ENCODE data around the gene LEFTY2. TPM values are rescaled to one million over a fixed set of nuclear protein-coding genes. Genes with fewer than 3 reads are reported as not detected.
"Not testable (repeated sequence)": the region's sequence is repeated elsewhere in the genome, so short reads cannot be mapped to it uniquely, and the experiment has no call there.

Gene LEFTY2
- total and polyA plus RNA-seq, 2 donors (not counting 1 experiment from before 2014, with no cell fraction given), result 0.21 TPM; not detected in 1

- H3K4me1 ChIP-seq (ENCODE audit: control insufficient read depth in 2 of 2, insufficient read depth in 2 of 2, low read length in 2 of 2), result no peaks in the 10 kb centered on the region
- no peak for ATAC-seq (ENCODE audit: low read depth)
- intact Hi-C loops (cut with micrococcal nuclease), result no loop called here
- Mint-ChIP-seq H3K9me3 (ENCODE audit: insufficient read depth) (no peaks in the 10 kb centered on the region), H3K27ac (no peak overlapping the region), H3K4me3 (no peak overlapping the region), H3K4me1 (peaks cover 2% of the 10 kb centered on the region), H3K27me3 (peaks cover 2% of the 10 kb centered on the region)
- H3K27me3 ChIP-seq (replicated peaks in 1 of 4; ENCODE audit: control extremely low read depth in 1 of 4, control insufficient read depth in 3 of 4, insufficient read depth in 4 of 4, low read length in 3 of 4), result no peaks in the 10 kb centered on the region
- no peaks in the 10 kb centered on the region for H3K79me2 ChIP-seq (ENCODE audit: control insufficient read depth, insufficient read depth, low read length)
- DNase-seq, result no peak
- ChIA-PET POLR2A (interaction anchor here (0.7 kb wide), 1 partner anchor 56 kb away, joined by 3 read pairs; no protein-coding TSS in a partner anchor), CTCF (no interaction called here)
- H3K27ac ChIP-seq (ENCODE audit: low read length in 2 of 2), result no peak overlapping the region
- H3K4me2 ChIP-seq (replicated peaks; ENCODE audit: low read depth, low read length, poor library complexity, severe bottlenecking), result no peak overlapping the region
- no peak for TF ChIP-seq CTCF (IDR thresholded peaks at IDR 0.05)
- TF ChIP-seq EZH2 (IDR thresholded peaks at IDR 0.05; ENCODE audit: borderline replicate concordance, insufficient read depth, low read depth, low read length, poor library complexity, severe bottlenecking), result no peak
- H3K36me3 ChIP-seq (replicated peaks in 1 of 2; ENCODE audit: control extremely low read depth in 1 of 2, control insufficient read depth in 1 of 2, extremely low read depth in 1 of 2, insufficient read depth in 2 of 2, low read length in 1 of 2), result no peaks in the 10 kb centered on the region
- no peaks in the 10 kb centered on the region for H3K9me3 ChIP-seq (ENCODE audit: control extremely low read depth in 1 of 3, control insufficient read depth in 2 of 3, insufficient read depth in 1 of 3, low read length in 2 of 3)
- no peaks in the 10 kb centered on the region for H4K20me1 ChIP-seq (ENCODE audit: control insufficient read depth, insufficient read depth, low read length, poor library complexity, severe bottlenecking)
- H3K4me3 ChIP-seq (ENCODE audit: control extremely low read depth in 1 of 5, extremely low read depth in 1 of 5, insufficient read depth in 1 of 5, low read depth in 2 of 5, low read length in 4 of 5), result no peak overlapping the region
- WGBS (ENCODE audit: insufficient coverage), result 97% methylated on average over 20 of the region's 21 CpGs
- no peak overlapping the region for H3K9ac ChIP-seq (ENCODE audit: low read length)
- no peak overlapping the region for H2AFZ ChIP-seq (ENCODE audit: insufficient read depth, low read depth, low read length, poor library complexity, severe bottlenecking)
These were observed 3.7 kb downstream of the LEFTY2 start for GRCh38 chr1:225937048-225937968.

- Histone ChIP-seq H3K4me3 (ENCODE audit: control extremely low read depth in 1 of 5, extremely low read depth in 1 of 5, insufficient read depth in 1 of 5, low read depth in 2 of 5, low read length in 4 of 5) (no peak overlapping the region), H3K27me3 (replicated peaks in 1 of 4; ENCODE audit: control extremely low read depth in 1 of 4, control insufficient read depth in 3 of 4, insufficient read depth in 4 of 4, low read length in 3 of 4) (no peaks in the 10 kb centered on the region), H4K20me1 (ENCODE audit: control insufficient read depth, insufficient read depth, low read length, poor library complexity, severe bottlenecking) (no peaks in the 10 kb centered on the region), H3K9ac (ENCODE audit: low read length) (no peak overlapping the region), H3K4me1 (ENCODE audit: control insufficient read depth in 2 of 2, insufficient read depth in 2 of 2, low read length in 2 of 2) (no peaks in the 10 kb centered on the region), H2AFZ (ENCODE audit: insufficient read depth, low read depth, low read length, poor library complexity, severe bottlenecking) (no peak overlapping the region), H3K79me2 (ENCODE audit: control insufficient read depth, insufficient read depth, low read length) (no peaks in the 10 kb centered on the region), H3K4me2 (replicated peaks; ENCODE audit: low read depth, low read length, poor library complexity, severe bottlenecking) (no peak overlapping the region), H3K9me3 (ENCODE audit: control extremely low read depth in 1 of 3, control insufficient read depth in 2 of 3, insufficient read depth in 1 of 3, low read length in 2 of 3) (no peaks in the 10 kb centered on the region), H3K27ac (ENCODE audit: low read length in 2 of 2) (no peak overlapping the region), H3K36me3 (replicated peaks in 1 of 2; ENCODE audit: control extremely low read depth in 1 of 2, control insufficient read depth in 1 of 2, extremely low read depth in 1 of 2, insufficient read depth in 2 of 2, low read length in 1 of 2) (no peaks in the 10 kb centered on the region)
- no peak for DNase-seq
- Mint-ChIP-seq H3K27me3 (peaks cover 2% of the 10 kb centered on the region), H3K9me3 (ENCODE audit: insufficient read depth) (no peaks in the 10 kb centered on the region), H3K4me1 (no peaks in the 10 kb centered on the region), H3K4me3 (no peak overlapping the region), H3K27ac (no peak overlapping the region)
- intact Hi-C loops (cut with micrococcal nuclease), result no loop called here
- ChIA-PET CTCF (interaction anchor here (0.7 kb wide), 1 partner anchor 262 kb away, joined by 3 read pairs; no protein-coding TSS in a partner anchor), POLR2A (interaction anchor here (0.6 to 0.7 kb wide), 2 partner anchors 57 to 187 kb away, joined by 3 to 9 read pairs; no protein-coding TSS in a partner anchor)
- WGBS (ENCODE audit: insufficient coverage), result 48% methylated on average over 3 of the region's 3 CpGs
- no peak for TF ChIP-seq EZH2 (IDR thresholded peaks at IDR 0.05; ENCODE audit: borderline replicate concordance, insufficient read depth, low read depth, low read length, poor library complexity, severe bottlenecking)
- no peak for TF ChIP-seq CTCF (IDR thresholded peaks at IDR 0.05)
- ATAC-seq (ENCODE audit: low read depth), result no peak
These were observed 4.5 kb downstream of the LEFTY2 start for GRCh38 chr1:225936523-225936922.

- not testable (repeated sequence) for H3K27ac ChIP-seq (ENCODE audit: low read length in 2 of 2)
- CTCF ChIA-PET, result interaction anchor here (0.7 kb wide), 1 partner anchor 262 kb away, joined by 3 read pairs; no protein-coding TSS in a partner anchor
These were observed 4.9 kb downstream of the LEFTY2 start for GRCh38 chr1:225936086-225936485.

More at GRCh38 chr1:225936086-225936485, 4.9 kb downstream of the LEFTY2 start:
- H3K4me1 Mint-ChIP-seq; H3K4me2 ChIP-seq (replicated peaks; ENCODE audit: low read depth, low read length, poor library complexity, severe bottlenecking); H3K79me2 ChIP-seq (ENCODE audit: control insufficient read depth, insufficient read depth, low read length); H3K36me3 ChIP-seq (replicated peaks in 1 of 2; ENCODE audit: control extremely low read depth in 1 of 2, control insufficient read depth in 1 of 2, extremely low read depth in 1 of 2, insufficient read depth in 2 of 2, low read length in 1 of 2); H3K27ac Mint-ChIP-seq; H4K20me1 ChIP-seq (ENCODE audit: control insufficient read depth, insufficient read depth, low read length, poor library complexity, severe bottlenecking); H3K4me1 ChIP-seq (ENCODE audit: control insufficient read depth in 2 of 2, insufficient read depth in 2 of 2, low read length in 2 of 2); intact Hi-C loops (cut with micrococcal nuclease); H3K4me3 ChIP-seq (ENCODE audit: control extremely low read depth in 1 of 5, extremely low read depth in 1 of 5, insufficient read depth in 1 of 5, low read depth in 2 of 5, low read length in 4 of 5); H3K9me3 Mint-ChIP-seq (ENCODE audit: insufficient read depth); ATAC-seq (ENCODE audit: low read depth); H3K27me3 ChIP-seq (replicated peaks in 1 of 4; ENCODE audit: control extremely low read depth in 1 of 4, control insufficient read depth in 3 of 4, insufficient read depth in 4 of 4, low read length in 3 of 4); H3K27me3 Mint-ChIP-seq; H3K9me3 ChIP-seq (ENCODE audit: control extremely low read depth in 1 of 3, control insufficient read depth in 2 of 3, insufficient read depth in 1 of 3, low read length in 2 of 3); H3K4me3 Mint-ChIP-seq; H3K9ac ChIP-seq (ENCODE audit: low read length); H2AFZ ChIP-seq (ENCODE audit: insufficient read depth, low read depth, low read length, poor library complexity, severe bottlenecking); DNase-seq: not testable (repeated sequence)
- 92% methylated on average over 6 of the region's 8 CpGs for WGBS (ENCODE audit: insufficient coverage)
- POLR2A ChIA-PET, result interaction anchor here (0.6 kb wide), 1 partner anchor 187 kb away, joined by 9 read pairs; no protein-coding TSS in a partner anchor
